IPS-15b (cell line): ENCODE measurements around the gene LY6G6F.
A peak's percentile ranks its signal among the peaks of the same experiment; 100 is the strongest.

Experiments used
- H3K27me3 ChIP-seq: one replicate; pipeline ENCODE4 v1.6.1; 2013; ENCODE audit warnings: low read length; ENCODE audit not compliant: control insufficient read depth, insufficient read depth
- H3K36me3 ChIP-seq: one replicate; pipeline ENCODE4 v1.6.1; 2013; ENCODE audit warnings: low read length; ENCODE audit not compliant: control insufficient read depth, insufficient read depth
- H3K4me1 ChIP-seq: one replicate; pipeline ENCODE4 v1.6.1; 2013; ENCODE audit warnings: mild to moderate bottlenecking, low read length; ENCODE audit not compliant: control insufficient read depth, insufficient read depth
- H3K4me3 ChIP-seq: one replicate; pipeline ENCODE4 v1.5.1; 2013; ENCODE audit warnings: low read depth, low read length
- H3K9ac ChIP-seq: one replicate; pipeline ENCODE4 v1.6.1; 2013; ENCODE audit warnings: low read depth, mild to moderate bottlenecking, low read length
- H3K9me3 ChIP-seq: one replicate; pipeline ENCODE4 v1.6.1; 2013; ENCODE audit warnings: mild to moderate bottlenecking, low read length; ENCODE audit not compliant: control insufficient read depth, insufficient read depth

Gene LY6G6F

DNA sequence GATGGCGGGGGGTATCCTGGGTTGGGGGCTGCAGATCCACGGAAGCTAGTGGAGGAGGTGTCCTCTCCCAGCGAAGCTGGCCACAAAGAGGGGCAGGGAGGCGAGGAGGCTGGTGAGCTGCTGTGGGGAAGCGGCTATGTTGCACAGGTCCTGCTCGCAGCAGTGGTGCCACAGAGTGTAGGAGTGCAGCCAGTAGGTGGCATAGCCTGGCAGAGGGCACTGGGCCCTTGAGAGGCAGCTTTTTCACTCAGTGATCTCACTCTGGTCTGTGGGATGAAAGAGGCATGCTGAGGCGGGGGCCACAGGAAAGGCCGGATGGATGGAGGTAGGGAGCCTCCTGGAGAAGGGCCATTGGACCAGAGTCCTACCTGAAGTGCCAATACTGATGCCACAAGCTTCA is 5.6 kb downstream of the LY6G6F start:
- no peaks in the 10 kb centered on the region for H3K9me3 ChIP-seq
- no peak overlapping the region for H3K4me3 ChIP-seq
- H3K4me1 ChIP-seq: peaks cover 14% of the 10 kb centered on the region
- no peaks in the 10 kb centered on the region for H3K27me3 ChIP-seq
- no peak overlapping the region for H3K9ac ChIP-seq
- no peaks in the 10 kb centered on the region for H3K36me3 ChIP-seq

DNA sequence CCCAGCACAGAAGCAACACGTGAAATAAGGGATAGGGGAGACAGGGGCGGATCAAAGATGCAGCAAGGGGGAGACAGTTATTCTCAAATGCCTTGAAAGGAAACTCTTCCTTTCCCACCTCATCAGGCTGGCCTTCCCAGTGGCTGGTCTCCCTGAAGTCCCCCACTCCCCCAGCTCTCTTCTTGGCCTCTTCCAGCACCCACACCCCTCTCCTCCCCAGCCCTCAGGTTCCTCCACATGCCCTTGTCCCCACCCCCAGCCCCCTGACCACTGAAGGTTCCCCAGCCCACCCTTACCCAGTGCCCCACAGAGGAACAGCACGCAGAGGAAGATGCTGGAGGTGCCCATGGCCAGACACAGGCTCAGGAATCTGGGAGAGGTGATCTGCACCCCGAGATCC is 6.8 kb downstream of the LY6G6F start:
- Histone ChIP-seq H3K36me3 (no peaks in the 10 kb centered on the region), H3K4me1 (peaks cover 21% of the 10 kb centered on the region), H3K27me3 (no peaks in the 10 kb centered on the region), H3K9me3 (no peaks in the 10 kb centered on the region), H3K9ac (no peak overlapping the region), H3K4me3 (no peak overlapping the region)

GRCh38 chr6:31713991-31714684 is 7.5 kb downstream of the LY6G6F start:
- Histone ChIP-seq H3K27me3 (no peaks in the 10 kb centered on the region), H3K9ac (peak overlapping the region; percentile 39), H3K4me1 (peaks cover 21% of the 10 kb centered on the region), H3K4me3 (no peak overlapping the region), H3K9me3 (no peaks in the 10 kb centered on the region), H3K36me3 (no peaks in the 10 kb centered on the region)

- H3K36me3 ChIP-seq: no peaks in the 10 kb centered on the region
- peak within 1 kb of the TSS; percentile 39 for H3K9ac ChIP-seq
- H3K4me3 ChIP-seq: no peak within 1 kb of the TSS
- H3K9me3 ChIP-seq: no peaks in the 10 kb centered on the region
- H3K4me1 ChIP-seq: peaks cover 21% of the 10 kb centered on the region
- H3K27me3 ChIP-seq: no peaks in the 10 kb centered on the region
Measured at GRCh38 chr6:31715022-31715958, 8.6 kb downstream of the LY6G6F start, which contains the start of gene LY6G6D. Gene LY6G6D (plus strand): TSS chr6:31715348. CDS start chr6:31715356, 8 bp downstream.

- Histone ChIP-seq H3K9ac (no peak overlapping the region), H3K36me3 (no peaks in the 10 kb centered on the region), H3K9me3 (no peaks in the 10 kb centered on the region), H3K4me3 (no peak overlapping the region), H3K4me1 (peaks cover 21% of the 10 kb centered on the region), H3K27me3 (no peaks in the 10 kb centered on the region)
Measured at GRCh38 chr6:31717499-31718222, 11.0 kb downstream of the LY6G6F start.

GRCh38 chr6:31718265-31718664 is 11.6 kb downstream of the LY6G6F start:
- Histone ChIP-seq H3K27me3 (no peaks in the 10 kb centered on the region), H3K4me3 (no peak overlapping the region), H3K9ac (no peak overlapping the region), H3K4me1 (peaks cover 21% of the 10 kb centered on the region), H3K36me3 (no peaks in the 10 kb centered on the region), H3K9me3 (no peaks in the 10 kb centered on the region)

DNA sequence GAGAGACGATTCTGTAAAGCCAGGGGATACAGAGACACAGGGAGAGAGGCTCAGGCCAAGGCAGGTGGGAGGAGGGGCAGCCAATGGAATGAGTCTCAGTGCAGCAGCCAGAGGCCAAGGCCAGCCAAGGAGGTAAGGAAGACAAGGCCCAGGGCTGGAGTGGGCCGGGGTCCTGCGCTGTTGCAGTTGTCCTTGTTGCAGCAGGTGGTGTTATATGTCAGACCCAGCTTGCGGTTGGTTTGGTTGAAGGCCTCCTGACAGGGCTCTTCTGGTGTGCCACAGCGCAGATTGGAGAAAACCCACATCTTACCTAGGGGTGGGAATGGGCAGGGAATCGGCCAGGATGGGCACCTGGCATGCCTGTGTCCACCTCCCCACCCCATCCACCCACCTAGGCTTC is 12.3 kb downstream of the LY6G6F start:
- H3K9ac ChIP-seq: no peak overlapping the region
- H3K9me3 ChIP-seq: no peaks in the 10 kb centered on the region
- no peaks in the 10 kb centered on the region for H3K36me3 ChIP-seq
- peaks cover 18% of the 10 kb centered on the region for H3K4me1 ChIP-seq
- no peaks in the 10 kb centered on the region for H3K27me3 ChIP-seq
- H3K4me3 ChIP-seq: no peak overlapping the region

DNA sequence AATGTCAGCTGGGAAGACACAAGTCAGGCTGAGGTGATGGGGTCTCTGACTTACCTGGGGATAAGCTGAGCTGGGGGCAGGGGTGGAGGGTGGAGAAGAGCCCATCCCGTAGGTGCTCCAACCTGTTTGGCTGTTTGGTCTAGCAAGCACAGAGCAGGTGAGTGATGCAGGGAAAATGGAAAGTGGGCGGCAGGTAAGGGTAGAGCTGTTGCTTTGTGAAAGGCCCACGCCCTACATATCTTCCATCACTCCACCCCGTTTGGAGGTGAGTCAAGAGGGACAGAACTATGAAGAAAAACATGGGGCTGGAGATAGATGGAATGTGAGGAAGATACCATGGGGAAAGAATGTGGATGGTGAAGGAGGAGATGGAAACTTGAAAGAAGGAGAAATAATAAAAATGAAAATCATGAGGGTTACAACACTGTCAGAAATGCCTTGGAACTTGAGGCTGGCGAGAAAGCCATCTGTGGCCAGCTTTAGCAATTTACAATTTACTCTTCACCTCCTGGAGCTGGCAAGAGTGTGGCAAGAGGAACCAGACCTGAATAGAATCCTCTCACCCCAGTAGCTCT is 13.6 kb downstream of the LY6G6F start:
- Histone ChIP-seq H3K9ac (no peak overlapping the region), H3K4me3 (no peak overlapping the region), H3K27me3 (no peaks in the 10 kb centered on the region), H3K9me3 (no peaks in the 10 kb centered on the region), H3K4me1 (peaks cover 9% of the 10 kb centered on the region), H3K36me3 (no peaks in the 10 kb centered on the region)

GRCh38 chr6:31721351-31722020 is 14.8 kb downstream of the LY6G6F start, which contains the start of gene LY6G6C:
Gene LY6G6C (minus strand): TSS chr6:31721746. CDS start chr6:31721679, 67 bp downstream.
- peaks cover 9% of the 10 kb centered on the region for H3K4me1 ChIP-seq

GRCh38 chr6:31722173-31722572 is 15.5 kb downstream of the LY6G6F start:
- no peaks in the 10 kb centered on the region for H3K9me3 ChIP-seq
- no peak overlapping the region for H3K4me3 ChIP-seq
- H3K9ac ChIP-seq: no peak overlapping the region
- peaks cover 8% of the 10 kb centered on the region for H3K4me1 ChIP-seq
- no peaks in the 10 kb centered on the region for H3K27me3 ChIP-seq
- peaks cover 4% of the 10 kb centered on the region for H3K36me3 ChIP-seq

More at GRCh38 chr6:31721351-31722020, 14.8 kb downstream of the LY6G6F start, which contains the start of gene LY6G6C:
- Histone ChIP-seq H3K36me3 (no peaks in the 10 kb centered on the region), H3K4me3 (no peak within 1 kb of the TSS), H3K9ac (no peak within 1 kb of the TSS), H3K9me3 (no peaks in the 10 kb centered on the region), H3K27me3 (no peaks in the 10 kb centered on the region)
